Activated naive CD4-positive, alpha-beta T cell treated with anti-CD3 and anti-CD28 coated beads, Interleukin-2, amount 50 U/mL, for 24 hours (primary cell): ENCODE results near the gene ZNF132.

ENCODE experiments used
- H3K27ac Mint-ChIP-seq: one replicate; pipeline ENCODE4 v1.8.0; 2021; ENCODE audit warnings: mild to moderate bottlenecking, mixed read lengths
- H3K27me3 Mint-ChIP-seq: one replicate; pipeline ENCODE4 v1.8.0; 2021; ENCODE audit warnings: mixed read lengths
- H3K36me3 Mint-ChIP-seq: one replicate; pipeline ENCODE4 v1.8.0; 2021; ENCODE audit warnings: mixed read lengths
- H3K4me1 Mint-ChIP-seq: one replicate; pipeline ENCODE4 v1.8.0; 2021; ENCODE audit warnings: mixed read lengths
- H3K4me3 Mint-ChIP-seq: one replicate; pipeline ENCODE4 v1.8.0; 2021; ENCODE audit warnings: mild to moderate bottlenecking, mixed read lengths
- H3K9me3 Mint-ChIP-seq: one replicate; pipeline ENCODE4 v1.8.0; 2021; ENCODE audit warnings: mixed read lengths

Gene ZNF132

GRCh38 chr19:58400916-58401839, 38.8 kb downstream of the ZNF132 start:
- H3K4me3 Mint-ChIP-seq, result peak overlapping the region; percentile 86
- peaks cover 18% of the 10 kb centered on the region for H3K4me1 Mint-ChIP-seq
- H3K27me3 Mint-ChIP-seq, result peaks cover 1% of the 10 kb centered on the region
- H3K9me3 Mint-ChIP-seq, result no peaks in the 10 kb centered on the region
- no peaks in the 10 kb centered on the region for H3K36me3 Mint-ChIP-seq
- H3K27ac Mint-ChIP-seq, result peak overlapping the region; percentile 71

GRCh38 chr19:58400316-58400915, 39.5 kb downstream of the ZNF132 start:
- H3K9me3 Mint-ChIP-seq, result no peaks in the 10 kb centered on the region
- peaks cover 1% of the 10 kb centered on the region for H3K27me3 Mint-ChIP-seq
- H3K27ac Mint-ChIP-seq, result no peak overlapping the region
- H3K36me3 Mint-ChIP-seq, result peaks cover 2% of the 10 kb centered on the region
- peaks cover 20% of the 10 kb centered on the region for H3K4me1 Mint-ChIP-seq
- H3K4me3 Mint-ChIP-seq, result peak overlapping the region; percentile 86

DNA sequence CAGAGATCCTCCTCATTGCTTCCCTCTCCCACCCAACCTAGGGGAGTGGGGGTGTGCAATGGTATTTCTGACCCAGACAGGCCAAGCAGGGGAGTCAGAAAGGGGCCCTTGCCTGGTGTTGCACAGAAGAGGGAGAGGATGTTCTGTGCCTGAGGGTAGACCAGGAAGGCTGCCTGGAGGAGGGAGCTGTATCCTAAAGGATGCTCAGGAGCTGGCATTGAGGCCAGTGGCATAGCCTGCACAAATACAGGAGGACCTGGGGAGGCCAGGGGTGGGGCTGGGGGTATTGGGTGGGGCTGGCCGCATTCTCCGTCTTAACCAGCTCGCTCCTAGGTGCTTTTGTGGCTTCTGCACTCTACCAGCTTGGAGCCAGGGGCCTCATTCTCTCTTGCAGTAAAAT, 40.0 kb downstream of the ZNF132 start:
- H3K36me3 Mint-ChIP-seq, result peaks cover 3% of the 10 kb centered on the region
- no peaks in the 10 kb centered on the region for H3K9me3 Mint-ChIP-seq
- no peak overlapping the region for H3K27ac Mint-ChIP-seq
- H3K4me1 Mint-ChIP-seq, result peaks cover 22% of the 10 kb centered on the region
- H3K4me3 Mint-ChIP-seq, result no peak overlapping the region
- H3K27me3 Mint-ChIP-seq, result peaks cover 1% of the 10 kb centered on the region

GRCh38 chr19:58398545-58398944, 41.4 kb downstream of the ZNF132 start:
- no peaks in the 10 kb centered on the region for H3K9me3 Mint-ChIP-seq
- no peak overlapping the region for H3K27ac Mint-ChIP-seq
- H3K4me3 Mint-ChIP-seq, result no peak overlapping the region
- H3K4me1 Mint-ChIP-seq, result peaks cover 27% of the 10 kb centered on the region
- peaks cover 13% of the 10 kb centered on the region for H3K36me3 Mint-ChIP-seq
- peaks cover 1% of the 10 kb centered on the region for H3K27me3 Mint-ChIP-seq

- Mint-ChIP-seq H3K36me3 (peaks cover 14% of the 10 kb centered on the region), H3K4me3 (no peak overlapping the region), H3K4me1 (peaks cover 27% of the 10 kb centered on the region), H3K9me3 (no peaks in the 10 kb centered on the region), H3K27ac (no peak overlapping the region), H3K27me3 (peaks cover 1% of the 10 kb centered on the region)
Observed at GRCh38 chr19:58398087-58398486, 41.9 kb downstream of the ZNF132 start.

- Mint-ChIP-seq H3K27ac (no peak overlapping the region), H3K36me3 (peaks cover 17% of the 10 kb centered on the region), H3K27me3 (peaks cover 1% of the 10 kb centered on the region), H3K4me1 (peaks cover 25% of the 10 kb centered on the region), H3K4me3 (no peak overlapping the region), H3K9me3 (no peaks in the 10 kb centered on the region)
Observed at GRCh38 chr19:58397533-58398037, 42.4 kb downstream of the ZNF132 start.

GRCh38 chr19:58396691-58397532, 43.0 kb downstream of the ZNF132 start:
- no peaks in the 10 kb centered on the region for H3K9me3 Mint-ChIP-seq
- H3K4me3 Mint-ChIP-seq, result no peak overlapping the region
- H3K36me3 Mint-ChIP-seq, result peaks cover 17% of the 10 kb centered on the region
- peaks cover 25% of the 10 kb centered on the region for H3K4me1 Mint-ChIP-seq
- H3K27ac Mint-ChIP-seq, result no peak overlapping the region
- peaks cover 1% of the 10 kb centered on the region for H3K27me3 Mint-ChIP-seq

- no peak overlapping the region for H3K4me3 Mint-ChIP-seq
Observed at GRCh38 chr19:58395979-58396627, 43.9 kb downstream of the ZNF132 start.

DNA sequence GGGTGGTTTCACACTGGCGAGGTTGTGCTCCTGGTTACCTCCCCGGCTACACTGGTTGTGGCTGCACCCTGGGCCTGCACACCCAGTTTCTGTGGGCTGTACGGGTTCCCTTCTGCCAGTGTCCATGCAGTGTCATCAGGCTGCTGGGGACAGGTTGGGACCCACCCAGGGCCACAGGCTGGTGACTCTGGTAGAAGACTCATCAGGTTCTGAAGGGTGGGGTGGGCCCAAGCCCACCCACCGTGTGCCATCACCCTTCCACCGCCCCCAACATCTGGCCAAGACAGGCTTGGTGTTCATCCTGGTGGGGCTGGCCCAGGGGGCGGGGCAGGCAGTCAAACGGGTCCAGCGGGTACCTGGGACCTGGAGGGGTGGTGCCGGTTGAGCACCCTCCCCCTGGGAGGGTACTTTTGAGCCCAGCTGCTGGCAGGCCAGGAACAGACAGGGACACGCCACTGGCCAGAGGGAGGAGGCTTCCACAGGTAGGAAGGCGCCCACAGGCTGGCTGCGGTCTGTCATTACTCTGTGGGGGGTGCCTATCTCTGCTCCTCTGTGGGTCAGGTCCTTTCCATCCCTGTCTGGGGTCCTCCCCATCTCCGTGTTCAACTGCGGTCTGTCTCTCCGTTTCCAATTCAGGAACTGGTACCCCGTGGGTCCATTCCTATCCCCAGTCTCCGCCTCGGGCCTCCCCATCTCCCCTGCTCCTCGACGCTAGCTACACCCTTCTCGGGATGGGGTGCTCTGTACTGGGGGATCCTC, 44.6 kb downstream of the ZNF132 start, which contains the start of gene RNF225:
Gene RNF225, plus strand, starts transcription at position 437 of the 759 bp plus-strand sequence. CDS start 434 bp downstream, outside the sequence.
- no peak within 1 kb of the TSS for H3K4me3 Mint-ChIP-seq
- peaks cover 20% of the 10 kb centered on the region for H3K4me1 Mint-ChIP-seq
- peaks cover 1% of the 10 kb centered on the region for H3K27me3 Mint-ChIP-seq
- peak within 1 kb of the TSS; percentile 46 for H3K27ac Mint-ChIP-seq
- no peaks in the 10 kb centered on the region for H3K9me3 Mint-ChIP-seq
- peaks cover 22% of the 10 kb centered on the region for H3K36me3 Mint-ChIP-seq

More at GRCh38 chr19:58395979-58396627, 43.9 kb downstream of the ZNF132 start:
- peaks cover 19% of the 10 kb centered on the region for H3K36me3 Mint-ChIP-seq
- peaks cover 21% of the 10 kb centered on the region for H3K4me1 Mint-ChIP-seq
- H3K27me3 Mint-ChIP-seq, result peaks cover 1% of the 10 kb centered on the region
- H3K9me3 Mint-ChIP-seq, result no peaks in the 10 kb centered on the region
- H3K27ac Mint-ChIP-seq, result peak overlapping the region; percentile 46

DNA sequence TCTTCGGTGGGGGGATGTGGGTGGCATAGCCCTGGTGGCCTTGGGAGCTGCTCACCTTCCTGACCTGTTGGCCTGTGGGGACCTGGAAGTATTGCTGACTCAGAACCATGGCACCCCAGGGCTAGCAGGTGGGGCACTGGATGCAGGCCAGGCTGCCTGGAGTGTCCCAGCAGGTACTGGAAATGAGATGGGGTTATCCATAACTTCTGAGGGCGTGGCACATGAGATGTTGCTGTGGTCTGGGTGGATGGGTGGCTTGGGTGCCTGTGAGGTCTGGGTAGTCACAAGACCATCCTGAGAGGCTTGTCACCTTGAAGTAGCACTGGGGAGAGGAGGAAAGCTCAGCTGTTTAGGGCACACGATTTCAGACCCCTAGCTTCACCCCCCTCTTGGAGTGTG, 45.1 kb downstream of the ZNF132 start:
- Mint-ChIP-seq H3K4me1 (peaks cover 18% of the 10 kb centered on the region), H3K27me3 (peaks cover 1% of the 10 kb centered on the region), H3K4me3 (no peak overlapping the region), H3K36me3 (peaks cover 22% of the 10 kb centered on the region), H3K27ac (peak overlapping the region; percentile 41), H3K9me3 (no peaks in the 10 kb centered on the region)

DNA sequence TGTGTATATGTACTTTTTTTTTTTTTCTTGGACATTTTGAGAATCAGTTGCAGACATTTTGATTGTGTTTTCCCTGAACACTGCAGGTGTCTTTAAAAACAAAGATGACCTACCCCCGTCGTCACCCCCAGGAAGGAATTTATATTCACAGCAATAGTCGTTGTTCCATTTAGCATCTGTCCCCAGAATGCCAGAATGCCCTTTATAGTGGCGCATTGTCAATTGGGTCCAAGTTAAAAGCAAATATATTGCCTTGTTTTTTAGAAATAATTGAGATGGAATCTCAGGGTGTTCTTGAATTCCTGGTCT, 46.3 kb downstream of the ZNF132 start:
- Mint-ChIP-seq H3K27ac (no peak overlapping the region), H3K4me1 (peaks cover 27% of the 10 kb centered on the region), H3K4me3 (no peak overlapping the region), H3K36me3 (peaks cover 28% of the 10 kb centered on the region), H3K27me3 (peaks cover 1% of the 10 kb centered on the region), H3K9me3 (no peaks in the 10 kb centered on the region)

DNA sequence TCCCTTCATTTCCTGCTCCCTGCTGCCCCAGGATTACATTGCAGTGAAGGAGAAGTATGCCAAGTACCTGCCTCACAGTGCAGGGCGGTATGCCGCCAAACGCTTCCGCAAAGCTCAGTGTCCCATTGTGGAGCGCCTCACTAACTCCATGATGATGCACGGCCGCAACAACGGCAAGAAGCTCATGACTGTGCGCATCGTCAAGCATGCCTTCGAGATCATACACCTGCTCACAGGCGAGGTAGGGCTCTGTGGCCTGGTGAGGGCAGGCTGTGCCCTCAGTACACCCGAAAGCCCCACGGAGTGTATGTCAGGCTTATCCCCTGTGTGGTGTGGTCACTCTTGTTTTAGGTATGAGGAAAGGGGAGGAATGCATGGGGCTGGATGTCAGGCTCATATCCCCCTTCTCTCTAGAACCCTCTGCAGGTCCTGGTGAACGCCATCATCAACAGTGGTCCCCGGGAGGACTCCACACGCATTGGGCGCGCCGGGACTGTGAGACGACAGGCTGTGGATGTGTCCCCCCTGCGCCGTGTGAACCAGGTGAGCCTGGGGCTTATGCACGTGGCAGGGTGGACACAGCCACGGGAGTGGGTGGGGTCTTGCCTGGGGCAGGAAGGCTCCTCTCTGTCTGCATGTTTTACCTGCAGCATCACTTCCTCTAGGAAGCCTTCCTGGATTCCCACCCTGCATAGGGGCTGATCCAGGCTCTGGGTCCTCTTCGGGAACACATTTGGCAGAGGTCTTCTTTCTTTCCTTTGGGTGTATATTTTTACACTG, 46.8 kb downstream of the ZNF132 start:
- H3K9me3 Mint-ChIP-seq, result no peaks in the 10 kb centered on the region
- H3K36me3 Mint-ChIP-seq, result peaks cover 28% of the 10 kb centered on the region
- H3K4me1 Mint-ChIP-seq, result peaks cover 32% of the 10 kb centered on the region
- peaks cover 1% of the 10 kb centered on the region for H3K27me3 Mint-ChIP-seq
- H3K27ac Mint-ChIP-seq, result no peak overlapping the region
- H3K4me3 Mint-ChIP-seq, result peak overlapping the region; percentile 36

DNA sequence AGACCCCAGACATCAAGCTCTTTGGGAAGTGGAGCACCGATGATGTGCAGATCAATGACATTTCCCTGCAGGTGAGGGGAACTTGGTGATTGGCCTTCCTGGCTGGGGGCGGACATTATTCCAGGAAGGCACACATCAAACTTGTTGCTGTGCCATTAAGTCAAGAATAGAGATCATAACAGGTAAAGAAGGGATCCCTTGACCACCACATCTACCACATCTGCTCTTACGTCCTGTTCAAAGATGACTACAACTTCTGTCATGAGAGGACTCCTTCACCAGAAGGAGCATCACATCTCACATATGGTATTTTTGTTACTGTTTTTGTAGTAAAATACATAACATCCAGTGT, 51.8 kb downstream of the ZNF132 start:
- Mint-ChIP-seq H3K27me3 (no peaks in the 10 kb centered on the region), H3K36me3 (peaks cover 20% of the 10 kb centered on the region)

More for the DNA sequence above, 51.8 kb downstream of the ZNF132 start:
- peak overlapping the region; percentile 68 for H3K27ac Mint-ChIP-seq
- H3K4me1 Mint-ChIP-seq, result peaks cover 31% of the 10 kb centered on the region
- H3K4me3 Mint-ChIP-seq, result peak overlapping the region; percentile 96
- no peaks in the 10 kb centered on the region for H3K9me3 Mint-ChIP-seq
